Muscle layer of colon (tissue), 2 donors: ENCODE results near the gene CLCN2.

Source experiments
- H3K27ac ChIP-seq: one replicate; pipeline ENCODE4 v1.7.0; 2013; ENCODE audit warnings: low read depth, mild to moderate bottlenecking, low read length, moderate library complexity
- H3K27me3 ChIP-seq, 2 donors: one replicate each; pipeline ENCODE4 v1.7.0; 2013; ENCODE audit warnings: low read length in 2 of 2, mild to moderate bottlenecking in 2 of 2; ENCODE audit not compliant: insufficient read depth in 2 of 2, control insufficient read depth in 1 of 2
- H3K36me3 ChIP-seq: one replicate; pipeline ENCODE4 v1.7.0; 2013; ENCODE audit warnings: mild to moderate bottlenecking, low read length; ENCODE audit not compliant: insufficient read depth
- H3K4me1 ChIP-seq: one replicate; pipeline ENCODE4 v1.7.0; 2013; ENCODE audit warnings: mild to moderate bottlenecking, low read length; ENCODE audit not compliant: insufficient read depth
- H3K4me3 ChIP-seq, 2 donors: one replicate each; pipeline ENCODE4 v1.7.0; 2013; ENCODE audit warnings: low read length in 2 of 2, low read depth in 1 of 2, mild to moderate bottlenecking in 1 of 2, moderate library complexity in 1 of 2
- H3K9ac ChIP-seq: one replicate; pipeline ENCODE4 v1.7.0; 2013; ENCODE audit warnings: low read length
- H3K9me3 ChIP-seq: one replicate; pipeline ENCODE4 v1.7.0; 2013; ENCODE audit warnings: mild to moderate bottlenecking, low read length
- donor health status: abdominal sarcoma.
- donor health status: Adenocarcinoma of cecum.

Gene CLCN2

DNA sequence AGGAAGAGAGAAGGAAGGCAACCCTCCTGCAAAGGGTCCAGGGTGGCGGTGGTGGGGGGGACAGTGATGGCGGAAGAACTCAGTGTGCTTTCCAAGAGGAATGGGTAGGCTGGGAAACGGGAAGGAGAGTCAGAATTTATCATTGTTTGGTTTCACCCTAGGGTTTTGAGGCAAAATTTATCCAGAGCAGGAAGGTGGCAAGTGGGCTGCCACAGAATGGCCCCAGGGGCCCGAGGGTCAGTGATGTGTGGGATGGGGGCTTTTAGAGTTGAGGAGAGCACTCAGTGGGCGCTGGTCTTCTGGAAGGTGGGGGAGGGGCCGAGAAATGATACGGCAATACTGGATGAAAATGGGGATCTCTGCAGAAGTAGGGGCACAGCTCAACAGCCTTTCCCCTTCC is 23.4 kb downstream of the CLCN2 start:
- Histone ChIP-seq H3K4me3 (peak overlapping the region in 1 of 2 donors; percentile 87), H3K36me3 (peaks cover 43% of the 10 kb centered on the region), H3K9ac (peak overlapping the region; percentile 98), H3K4me1 (peaks cover 34% of the 10 kb centered on the region), H3K9me3 (no peaks in the 10 kb centered on the region), H3K27ac (peak overlapping the region; percentile 86), H3K27me3 (no peaks in the 10 kb centered on the region)

DNA sequence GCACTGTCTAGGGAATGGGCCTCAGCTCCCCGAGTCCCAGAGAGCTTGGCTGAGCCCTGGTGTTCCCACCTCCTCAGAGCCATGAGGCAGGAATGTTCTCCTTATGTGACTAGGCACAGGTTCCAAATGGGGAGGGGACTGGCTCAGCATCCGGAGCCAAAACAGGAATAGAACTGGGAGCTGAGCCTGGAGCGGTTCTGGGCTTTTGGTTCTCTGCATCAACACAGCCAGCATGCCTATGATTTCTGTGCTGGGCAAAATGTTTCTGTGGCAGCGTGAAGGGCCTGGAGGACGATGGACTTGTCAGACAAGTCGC is 24.0 kb downstream of the CLCN2 start, which contains the start of gene FAM131A:
FAM131A (plus strand) TSS at position 202 of the 316 bp plus-strand sequence; CDS start at position 233, 31 bp downstream.
- Histone ChIP-seq H3K4me1 (peaks cover 34% of the 10 kb centered on the region), H3K36me3 (peaks cover 43% of the 10 kb centered on the region), H3K27ac (peak within 1 kb of the TSS; percentile 86), H3K9ac (peak within 1 kb of the TSS; percentile 98), H3K4me3 (peak within 1 kb of the TSS; percentile 82 to 87), H3K27me3 (no peaks in the 10 kb centered on the region), H3K9me3 (no peaks in the 10 kb centered on the region)

DNA sequence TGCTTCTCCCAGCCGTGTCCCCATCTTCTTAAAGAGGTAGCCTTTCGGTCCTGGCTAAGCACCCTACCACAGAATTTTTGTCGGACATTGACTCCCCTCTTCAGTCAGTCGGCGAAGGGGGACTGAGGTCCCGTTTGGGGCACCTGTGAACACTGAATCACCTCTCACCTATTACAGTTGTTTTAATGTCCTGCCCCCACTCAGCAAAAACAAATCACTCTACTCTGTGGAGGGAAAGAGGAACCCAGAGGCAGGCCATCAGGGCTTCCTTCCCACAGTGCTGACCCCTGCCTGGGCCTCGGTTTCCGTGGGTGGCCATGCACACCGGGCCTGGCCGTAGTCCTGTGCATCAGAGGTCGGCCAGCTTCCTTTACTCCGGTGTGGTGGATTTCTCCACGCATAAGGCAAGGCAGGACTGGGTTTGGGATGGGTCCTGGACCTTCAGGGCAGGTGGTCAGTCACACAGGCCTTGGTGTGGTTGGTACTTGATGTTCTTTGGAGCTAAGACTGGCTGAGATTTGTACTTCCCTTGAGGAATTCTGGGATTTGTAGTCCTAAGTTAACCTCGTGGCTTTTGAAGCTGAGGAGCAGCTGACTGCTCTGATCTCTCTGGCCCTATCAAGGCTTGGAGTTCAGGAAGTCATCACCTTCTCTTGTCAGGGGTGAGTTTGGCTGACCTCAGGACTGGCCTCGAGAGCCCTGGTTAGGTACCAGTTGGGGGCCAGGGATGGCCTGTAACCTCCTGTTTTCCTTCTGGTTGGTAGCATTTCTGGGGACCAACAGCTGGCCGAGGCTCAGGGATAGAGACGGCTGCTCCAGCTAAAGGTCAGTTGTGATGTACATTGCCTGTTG is 24.6 kb downstream of the CLCN2 start:
- H3K9me3 ChIP-seq = no peaks in the 10 kb centered on the region
- H3K27me3 ChIP-seq = no peaks in the 10 kb centered on the region
- H3K4me1 ChIP-seq = peaks cover 34% of the 10 kb centered on the region
- H3K27ac ChIP-seq = peak overlapping the region; percentile 86
- peaks cover 44% of the 10 kb centered on the region for H3K36me3 ChIP-seq
- H3K9ac ChIP-seq = peak overlapping the region; percentile 98
- H3K4me3 ChIP-seq = peak overlapping the region; percentile 82 to 87

DNA sequence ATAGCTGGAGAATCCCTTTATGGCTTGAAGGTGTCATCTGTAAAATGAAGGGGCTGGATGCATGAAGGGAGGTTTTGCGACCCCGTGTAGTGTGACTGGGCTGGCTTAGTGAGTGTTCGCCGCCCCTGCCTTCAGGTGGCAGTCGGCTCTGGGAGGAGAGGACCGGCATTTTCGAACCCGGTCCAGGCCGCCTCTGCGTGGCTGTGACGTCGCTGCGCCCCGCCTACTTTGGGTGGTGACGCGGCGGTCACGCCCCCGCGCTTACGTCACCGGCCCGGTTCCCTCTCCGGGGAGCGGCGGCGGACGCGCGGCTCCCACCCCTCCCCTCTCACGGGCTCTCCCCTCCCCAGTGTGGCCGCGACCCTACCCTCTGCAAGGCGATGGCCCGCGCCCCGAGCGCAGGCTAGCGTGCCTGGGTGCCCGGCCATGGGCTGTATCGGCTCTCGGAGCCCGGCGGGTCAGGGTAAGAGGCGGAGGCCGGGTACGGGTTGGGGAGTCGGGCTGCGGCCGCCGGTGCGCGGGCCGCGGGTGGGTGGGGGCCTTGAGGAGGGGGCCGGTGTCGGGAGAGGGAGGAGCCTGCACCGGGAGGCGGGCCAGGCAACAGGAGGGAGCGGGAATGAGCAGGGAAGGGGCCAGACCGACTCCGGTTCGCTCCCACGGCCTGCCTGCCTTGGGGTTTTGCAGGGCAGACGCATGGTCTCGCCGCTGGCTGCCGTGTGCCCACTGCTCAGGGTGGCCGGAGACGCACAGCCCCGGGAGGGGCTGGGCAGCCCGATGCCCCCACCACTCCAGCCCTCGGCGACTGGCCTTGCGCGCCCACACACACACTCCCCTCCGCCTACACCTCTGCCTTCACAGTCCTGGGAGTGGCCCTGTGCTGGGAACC is 25.5 kb downstream of the CLCN2 start:
- Histone ChIP-seq H3K9ac (peak overlapping the region; percentile 98), H3K4me1 (peaks cover 34% of the 10 kb centered on the region)

DNA sequence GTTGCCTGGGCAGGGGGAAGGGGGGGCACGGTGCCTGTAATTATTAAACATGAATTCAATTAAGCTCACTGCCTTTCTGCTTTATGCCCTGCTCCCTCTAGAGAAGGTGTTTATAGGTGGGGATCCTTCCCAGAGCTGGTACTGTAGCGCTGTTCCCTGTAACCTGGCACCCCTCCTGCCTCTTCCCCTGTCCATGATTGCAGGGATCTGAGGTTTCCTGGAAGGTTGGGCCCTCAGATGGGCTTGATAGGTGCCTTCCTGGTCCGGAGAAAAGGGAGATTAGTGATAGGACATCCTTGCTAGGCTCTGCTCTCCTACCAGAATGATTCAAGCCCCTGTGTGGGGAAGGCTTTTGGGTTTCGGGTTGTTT is 26.1 kb downstream of the CLCN2 start:
- H3K27me3 ChIP-seq = no peaks in the 10 kb centered on the region
- H3K27ac ChIP-seq = peak overlapping the region; percentile 86
- H3K9me3 ChIP-seq = no peaks in the 10 kb centered on the region
- peaks cover 48% of the 10 kb centered on the region for H3K36me3 ChIP-seq
- peak overlapping the region; percentile 27 for H3K9ac ChIP-seq
- H3K4me3 ChIP-seq = peak overlapping the region in 1 of 2 donors; percentile 87
- peaks cover 34% of the 10 kb centered on the region for H3K4me1 ChIP-seq

More for the DNA sequence above, 25.5 kb downstream of the CLCN2 start:
- Histone ChIP-seq H3K9me3 (no peaks in the 10 kb centered on the region), H3K27me3 (no peaks in the 10 kb centered on the region), H3K27ac (peak overlapping the region; percentile 86), H3K36me3 (peaks cover 44% of the 10 kb centered on the region), H3K4me3 (peak overlapping the region; percentile 82 to 87)

DNA sequence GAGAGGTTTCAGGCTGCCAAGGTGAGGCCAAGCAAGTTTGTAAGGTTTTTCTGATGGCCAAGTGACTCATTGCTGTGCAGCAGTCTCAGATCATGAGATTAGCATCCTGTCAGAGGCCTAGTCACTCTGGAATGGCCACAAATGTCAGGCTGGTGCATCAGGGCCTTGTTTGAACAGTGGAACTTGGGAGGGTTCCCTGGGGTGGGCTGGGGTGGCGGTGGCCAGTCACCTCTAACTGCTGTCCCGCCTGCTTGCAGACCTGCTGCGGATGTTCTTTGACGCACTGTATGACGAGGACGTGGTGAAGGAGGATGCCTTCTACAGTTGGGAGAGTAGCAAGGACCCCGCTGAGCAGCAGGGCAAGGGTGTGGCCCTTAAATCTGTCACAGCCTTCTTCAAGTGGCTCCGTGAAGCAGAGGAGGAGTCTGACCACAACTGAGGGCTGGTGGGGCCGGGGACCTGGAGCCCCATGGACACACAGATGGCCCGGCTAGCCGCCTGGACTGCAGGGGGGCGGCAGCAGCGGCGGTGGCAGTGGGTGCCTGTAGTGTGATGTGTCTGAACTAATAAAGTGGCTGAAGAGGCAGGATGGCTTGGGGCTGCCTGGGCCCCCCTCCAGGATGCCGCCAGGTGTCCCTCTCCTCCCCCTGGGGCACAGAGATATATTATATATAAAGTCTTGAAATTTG is 26.8 kb downstream of the CLCN2 start:
- peaks cover 55% of the 10 kb centered on the region for H3K36me3 ChIP-seq
- peak overlapping the region; percentile 86 for H3K27ac ChIP-seq
- no peak overlapping the region for H3K4me3 ChIP-seq
- H3K4me1 ChIP-seq = peaks cover 32% of the 10 kb centered on the region
- H3K27me3 ChIP-seq = no peaks in the 10 kb centered on the region
- H3K9ac ChIP-seq = no peak overlapping the region
- H3K9me3 ChIP-seq = no peaks in the 10 kb centered on the region

DNA sequence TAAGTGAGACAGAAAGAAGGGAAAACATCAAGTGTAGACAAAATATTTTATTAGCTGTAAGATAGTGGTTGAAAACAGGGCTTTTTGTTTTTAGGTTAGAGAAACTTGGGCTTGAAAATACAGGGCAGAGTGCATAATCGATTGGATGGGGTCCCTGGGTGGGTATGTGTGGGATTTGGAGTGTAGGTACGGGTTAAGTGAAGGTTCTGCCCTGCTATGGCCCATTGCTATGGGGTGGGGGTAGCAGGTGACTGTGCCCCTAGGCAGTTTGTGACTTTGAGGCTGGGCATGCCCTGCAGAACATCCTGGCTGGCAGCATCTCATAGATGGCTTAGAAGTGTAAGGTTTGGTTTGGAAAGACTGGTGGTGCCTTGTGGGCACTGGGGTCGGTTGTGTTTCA is 27.7 kb downstream of the CLCN2 start:
- Histone ChIP-seq H3K4me1 (peaks cover 22% of the 10 kb centered on the region), H3K27ac (no peak overlapping the region), H3K9ac (no peak overlapping the region), H3K27me3 (no peaks in the 10 kb centered on the region), H3K9me3 (no peaks in the 10 kb centered on the region), H3K36me3 (peaks cover 64% of the 10 kb centered on the region), H3K4me3 (no peak overlapping the region)

DNA sequence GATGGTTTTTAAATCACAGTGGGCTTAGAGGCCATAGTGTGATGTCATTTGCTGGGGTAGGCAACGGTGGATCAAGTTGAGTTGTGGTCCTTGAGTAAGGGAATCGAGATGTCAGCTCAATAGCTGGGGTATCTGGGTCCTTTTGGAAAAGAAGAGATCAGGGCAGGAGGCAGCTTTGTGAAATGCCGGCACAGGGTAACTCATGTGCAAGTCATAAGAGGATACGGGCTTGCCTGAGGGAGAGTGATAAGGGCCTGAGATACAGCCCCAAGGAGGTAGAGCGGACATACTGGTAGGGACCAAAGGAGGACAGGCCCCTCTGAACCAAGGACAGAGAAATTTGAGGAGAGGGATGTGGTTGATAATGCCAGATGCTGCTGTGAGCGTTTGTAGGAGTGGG is 28.2 kb downstream of the CLCN2 start:
- no peaks in the 10 kb centered on the region for H3K27me3 ChIP-seq
- peaks cover 69% of the 10 kb centered on the region for H3K36me3 ChIP-seq
- no peak overlapping the region for H3K27ac ChIP-seq
- no peak overlapping the region for H3K4me3 ChIP-seq
- no peak overlapping the region for H3K9ac ChIP-seq
- no peaks in the 10 kb centered on the region for H3K9me3 ChIP-seq
- H3K4me1 ChIP-seq = peaks cover 19% of the 10 kb centered on the region

DNA sequence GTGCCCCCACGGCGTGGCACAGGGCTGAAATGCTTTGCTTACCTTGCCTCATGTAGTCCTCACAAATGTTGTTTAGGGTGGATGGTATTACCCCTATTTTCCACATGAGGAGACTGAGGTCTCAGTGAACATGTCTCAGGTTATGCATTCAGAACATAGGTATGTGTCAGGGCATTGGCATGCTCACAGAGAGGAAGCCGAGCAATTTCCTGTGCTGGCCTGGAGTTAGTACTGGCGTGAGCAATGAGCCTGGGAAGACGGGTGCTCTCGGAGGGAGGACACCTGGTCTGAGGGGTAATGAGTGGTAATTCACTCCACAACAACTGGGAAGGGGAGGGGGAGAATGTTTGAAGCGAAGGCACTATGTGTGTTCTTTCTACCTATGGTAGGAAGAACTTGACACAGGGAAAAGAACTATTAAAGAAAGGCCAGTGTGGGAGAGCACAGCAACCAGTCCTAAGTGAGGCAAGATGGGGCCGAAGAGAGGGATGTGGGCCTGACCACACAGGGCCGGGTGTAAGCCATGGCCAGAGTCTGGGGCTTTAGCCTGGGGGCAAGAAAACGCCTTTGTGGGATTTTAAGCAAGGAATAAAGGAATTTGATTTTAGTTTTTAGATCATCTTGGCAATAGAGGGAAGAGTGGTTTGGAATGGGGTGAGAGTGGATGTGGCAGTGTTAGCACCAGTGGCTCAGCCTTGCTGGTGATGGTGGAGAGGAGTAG is 28.9 kb downstream of the CLCN2 start:
- Histone ChIP-seq H3K9me3 (no peaks in the 10 kb centered on the region), H3K4me1 (peaks cover 13% of the 10 kb centered on the region), H3K9ac (no peak overlapping the region), H3K4me3 (no peak overlapping the region), H3K27ac (no peak overlapping the region), H3K36me3 (peaks cover 75% of the 10 kb centered on the region), H3K27me3 (no peaks in the 10 kb centered on the region)

DNA sequence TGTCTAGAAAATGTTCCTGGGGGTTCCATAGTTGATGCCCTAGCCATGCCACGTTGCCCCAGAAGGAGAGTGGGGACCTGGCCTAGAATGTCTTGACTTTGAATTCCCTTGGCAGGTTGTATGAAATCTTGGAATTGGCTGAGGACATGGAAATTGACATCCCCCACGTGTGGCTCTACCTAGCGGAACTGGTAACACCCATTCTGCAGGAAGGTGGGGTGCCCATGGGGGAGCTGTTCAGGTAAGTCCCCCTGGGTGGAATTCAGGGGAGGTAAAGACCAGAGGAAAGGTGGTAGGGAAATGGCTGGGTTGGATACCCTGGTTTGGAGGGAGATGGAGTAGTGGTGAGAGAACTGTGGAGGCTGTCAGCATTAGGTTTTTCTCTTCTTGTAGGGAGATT is 32.9 kb downstream of the CLCN2 start:
- H3K36me3 ChIP-seq = peaks cover 98% of the 10 kb centered on the region
- no peaks in the 10 kb centered on the region for H3K27me3 ChIP-seq
- H3K9me3 ChIP-seq = no peaks in the 10 kb centered on the region
- H3K9ac ChIP-seq = no peak overlapping the region
- no peak overlapping the region for H3K27ac ChIP-seq
- no peak overlapping the region for H3K4me3 ChIP-seq
- H3K4me1 ChIP-seq = no peaks in the 10 kb centered on the region
